Ascending aorta (tissue), 2 donors: ENCODE results near the gene RAP1GDS1. TPM values are rescaled to one million over a fixed set of nuclear protein-coding genes. Genes with fewer than 3 reads are reported as not detected.

Source experiments
- DNase-seq, 2 donors: peaks; one replicate each; pipeline ENCODE4 v3.0.0-alpha.2; 2019; ENCODE audit warnings: low spot score in 2 of 2
- H3K27ac ChIP-seq, 2 donors: fragments of 200-600 bp; sonication (generic); one replicate each; pipeline ENCODE4 v1.5.1; 2016 to 2017; ENCODE audit warnings: mild to moderate bottlenecking in 1 of 2
- H3K27me3 ChIP-seq: fragments of 200-600 bp; sonication (generic); one replicate; pipeline ENCODE4 v1.5.1; 2017
- H3K36me3 ChIP-seq, 2 donors: fragments of 200-600 bp; sonication (generic); one replicate each; pipeline ENCODE4 v1.5.1; 2016
- H3K4me1 ChIP-seq, 2 donors: fragments of 200-600 bp; sonication (generic); one replicate each; pipeline ENCODE4 v1.5.1; 2016 to 2017; ENCODE audit warnings: mild to moderate bottlenecking in 1 of 2
- H3K4me3 ChIP-seq, 2 donors: fragments of 200-600 bp; sonication (generic); one replicate each; pipeline ENCODE4 v1.5.1; 2016 to 2017; ENCODE audit warnings: mild to moderate bottlenecking in 1 of 2
- H3K9me3 ChIP-seq, 2 donors: fragments of 200-600 bp; sonication (generic); one replicate each; pipeline ENCODE4 v1.5.1; 2016
- intact Hi-C: fragments of 100-400 bp; cut with DNase I; formaldehyde crosslinking; loops from one replicate; pipeline ENCODE4 v1.15.1; 2023
- total RNA-seq: library from RNA; depleted of rRNA; stranded (reverse); fragments of >200 nt; gene quantifications from one replicate; pipeline ENCODE4 v1.1.0, GENCODE V29; 2016
- TF ChIP-seq, protein P1 (sequence below), 3 experiments: fragments of 200-600 bp in 2 of 3; fragments of 450-650 bp in 1 of 3; sonication (generic) in 2 of 3; IDR thresholded peaks; one replicate each; pipeline ENCODE4 v1.5.1; 2016 to 2019; ENCODE audit warnings: antibody characterized with exemption in 3 of 3, mild to moderate bottlenecking in 1 of 3, moderate library complexity in 1 of 3

RAP1GDS1 gene
- total RNA-seq, 1 donor from 2014 or later = 8.3 TPM

DNA sequence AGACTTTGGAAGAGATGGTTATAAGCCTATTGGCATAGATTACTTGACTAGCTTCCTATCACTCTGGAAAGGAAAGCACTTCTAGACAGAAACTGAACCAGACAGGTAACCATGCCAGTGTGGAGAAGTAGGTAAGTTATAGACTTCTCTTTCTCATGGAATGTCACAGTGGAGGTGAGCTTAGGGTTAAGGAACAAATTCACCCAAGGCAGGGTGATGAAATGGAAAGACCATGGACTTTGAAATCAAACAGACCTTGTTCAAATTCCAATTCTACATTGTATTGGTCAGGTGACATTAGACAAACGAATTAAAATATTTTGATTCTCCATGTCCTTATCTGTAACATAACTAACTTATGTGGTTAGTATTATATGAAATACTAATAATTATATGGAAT is 7.7 kb upstream of the RAP1GDS1 start:
- Histone ChIP-seq H3K36me3 (no peaks in the 10 kb centered on the region), H3K4me3 (no peak overlapping the region), H3K9me3 (no peaks in the 10 kb centered on the region), H3K4me1 (no peaks in the 10 kb centered on the region), H3K27me3 (no peaks in the 10 kb centered on the region), H3K27ac (no peak overlapping the region)
- no peak for DNase-seq
- intact Hi-C loops = no loop called here
- TF ChIP-seq, protein P1, sequence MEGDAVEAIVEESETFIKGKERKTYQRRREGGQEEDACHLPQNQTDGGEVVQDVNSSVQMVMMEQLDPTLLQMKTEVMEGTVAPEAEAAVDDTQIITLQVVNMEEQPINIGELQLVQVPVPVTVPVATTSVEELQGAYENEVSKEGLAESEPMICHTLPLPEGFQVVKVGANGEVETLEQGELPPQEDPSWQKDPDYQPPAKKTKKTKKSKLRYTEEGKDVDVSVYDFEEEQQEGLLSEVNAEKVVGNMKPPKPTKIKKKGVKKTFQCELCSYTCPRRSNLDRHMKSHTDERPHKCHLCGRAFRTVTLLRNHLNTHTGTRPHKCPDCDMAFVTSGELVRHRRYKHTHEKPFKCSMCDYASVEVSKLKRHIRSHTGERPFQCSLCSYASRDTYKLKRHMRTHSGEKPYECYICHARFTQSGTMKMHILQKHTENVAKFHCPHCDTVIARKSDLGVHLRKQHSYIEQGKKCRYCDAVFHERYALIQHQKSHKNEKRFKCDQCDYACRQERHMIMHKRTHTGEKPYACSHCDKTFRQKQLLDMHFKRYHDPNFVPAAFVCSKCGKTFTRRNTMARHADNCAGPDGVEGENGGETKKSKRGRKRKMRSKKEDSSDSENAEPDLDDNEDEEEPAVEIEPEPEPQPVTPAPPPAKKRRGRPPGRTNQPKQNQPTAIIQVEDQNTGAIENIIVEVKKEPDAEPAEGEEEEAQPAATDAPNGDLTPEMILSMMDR (IDR thresholded peaks at IDR 0.05) = no peak

DNA sequence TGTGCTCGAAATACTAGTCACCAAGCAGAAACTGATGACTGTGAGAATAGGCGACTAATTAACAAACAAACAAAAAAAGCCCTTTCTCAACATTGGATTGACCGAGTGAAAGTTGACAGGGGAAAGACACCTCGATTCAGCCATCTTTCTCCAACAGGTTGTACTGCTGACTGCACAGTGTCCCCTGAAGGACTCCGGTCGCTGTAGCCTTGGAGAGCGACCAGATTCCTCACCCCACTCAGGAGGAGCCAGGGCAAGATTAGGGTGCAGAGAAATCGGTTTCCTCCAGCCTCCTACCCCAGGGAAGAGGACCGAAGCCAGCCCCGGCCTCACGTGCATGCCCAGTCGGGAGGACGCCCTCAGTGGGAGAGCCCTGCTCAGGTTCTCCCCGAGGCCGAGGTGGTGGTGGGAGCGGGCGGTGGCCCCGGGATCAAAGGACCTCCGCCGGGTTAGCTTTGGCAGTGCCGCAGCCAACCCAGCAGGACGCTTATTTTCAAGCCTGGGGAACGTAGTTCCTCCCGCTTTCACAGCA is 1.1 kb upstream of the RAP1GDS1 start:
- intact Hi-C loops = loop anchor here (2.0 to 5.0 kb wide), 4 partner anchors 117 to 1687 kb away; partner anchors contain the start of genes DNAJB14, METAP1, STPG2 and TSPAN5
- Histone ChIP-seq H3K27ac (peak overlapping the region; percentile 95 to 96), H3K4me1 (peaks cover 0 to 6% of the 10 kb centered on the region in 2 donors), H3K36me3 (no peaks in the 10 kb centered on the region), H3K4me3 (peak overlapping the region; percentile 94 to 96), H3K27me3 (no peaks in the 10 kb centered on the region), H3K9me3 (no peaks in the 10 kb centered on the region)
- TF ChIP-seq, protein P1 (IDR thresholded peaks at IDR 0.05) = no peak
- no peak for DNase-seq

DNA sequence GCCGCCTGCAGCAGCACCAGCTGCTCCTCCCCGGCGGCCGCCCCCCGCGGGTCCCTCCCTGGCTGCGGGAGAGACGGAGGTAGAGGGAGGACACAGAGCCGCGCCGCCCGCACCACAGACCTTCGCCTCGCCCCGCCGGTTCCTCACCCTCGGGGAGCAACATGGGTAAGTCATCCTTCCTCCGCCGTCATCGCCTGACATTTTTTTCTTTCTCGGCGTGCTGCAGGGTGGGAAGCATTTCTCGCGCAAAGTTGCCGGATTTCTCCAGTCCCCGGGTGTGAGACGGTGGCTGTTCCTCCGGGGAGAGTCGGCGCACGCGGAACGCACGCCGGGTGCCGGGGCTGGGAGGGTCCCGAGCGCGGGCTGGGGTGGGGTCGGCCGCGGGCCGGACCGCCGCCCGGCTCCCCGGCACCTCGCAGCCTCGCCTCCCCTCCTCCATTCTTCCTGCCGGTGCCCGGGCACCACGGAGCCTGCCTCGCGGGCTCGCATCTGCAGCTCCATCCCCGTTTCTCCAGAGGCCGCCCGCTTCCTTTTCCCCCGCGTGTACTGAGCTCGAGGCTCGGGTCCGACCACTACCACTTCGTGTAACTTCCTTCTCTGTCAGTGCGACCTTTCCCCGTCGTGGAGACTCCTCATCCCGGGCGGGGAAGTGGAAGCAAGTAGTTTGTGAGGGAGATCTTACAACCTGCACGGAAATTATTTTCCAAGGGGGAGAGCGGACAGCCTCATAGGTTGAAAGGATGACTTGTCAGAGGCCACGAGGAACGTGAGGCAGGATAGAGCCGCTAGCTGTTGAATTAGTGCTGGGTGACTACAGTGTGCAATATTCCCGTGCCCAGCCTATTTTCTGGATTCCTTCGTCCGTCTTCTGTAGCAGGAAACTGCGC is 464 bp downstream of the RAP1GDS1 start:
- Histone ChIP-seq H3K9me3 (no peaks in the 10 kb centered on the region), H3K4me3 (peak overlapping the region; percentile 94 to 96), H3K36me3 (no peaks in the 10 kb centered on the region), H3K27ac (peak overlapping the region; percentile 87 to 89), H3K27me3 (no peaks in the 10 kb centered on the region), H3K4me1 (peaks cover 0 to 6% of the 10 kb centered on the region in 2 donors)
- TF ChIP-seq, protein P1 (IDR thresholded peaks at IDR 0.05) = no peak
- intact Hi-C loops = loop anchor here (2.0 to 5.0 kb wide), 4 partner anchors 119 to 1685 kb away; partner anchors contain the start of genes DNAJB14, METAP1, STPG2 and TSPAN5
- DNase-seq = peak; percentile 21 to 72

DNA sequence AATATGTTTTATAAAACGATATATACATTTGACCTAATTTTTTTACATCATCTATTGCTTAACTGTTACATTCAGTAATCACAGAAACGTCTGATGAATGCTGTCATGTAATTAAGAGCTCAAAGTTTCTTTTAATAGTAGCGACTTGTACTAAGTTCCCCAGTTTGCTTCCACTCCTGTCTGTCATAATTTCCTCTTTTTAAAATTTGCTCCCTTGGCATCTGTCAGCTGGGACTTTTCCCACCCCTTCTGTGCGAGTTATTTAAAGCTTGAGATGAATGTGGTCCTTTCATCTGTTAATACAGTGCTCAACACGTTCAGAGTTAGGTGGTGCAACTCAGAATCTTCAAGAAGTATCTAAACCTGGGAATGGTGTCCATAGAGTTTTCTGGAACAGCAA is 1.2 kb downstream of the RAP1GDS1 start:
- Histone ChIP-seq H3K4me1 (peaks cover 0 to 6% of the 10 kb centered on the region in 2 donors), H3K27ac (peak overlapping the region; percentile 87 to 89), H3K9me3 (no peaks in the 10 kb centered on the region), H3K27me3 (no peaks in the 10 kb centered on the region), H3K36me3 (no peaks in the 10 kb centered on the region), H3K4me3 (peak overlapping the region; percentile 94 to 96)
- intact Hi-C loops = loop anchor here (5.0 kb wide), 2 partner anchors 395 to 735 kb away; partner anchors contain the start of genes METAP1 and TSPAN5
- DNase-seq = no peak
- TF ChIP-seq, protein P1 (IDR thresholded peaks at IDR 0.05) = no peak

DNA sequence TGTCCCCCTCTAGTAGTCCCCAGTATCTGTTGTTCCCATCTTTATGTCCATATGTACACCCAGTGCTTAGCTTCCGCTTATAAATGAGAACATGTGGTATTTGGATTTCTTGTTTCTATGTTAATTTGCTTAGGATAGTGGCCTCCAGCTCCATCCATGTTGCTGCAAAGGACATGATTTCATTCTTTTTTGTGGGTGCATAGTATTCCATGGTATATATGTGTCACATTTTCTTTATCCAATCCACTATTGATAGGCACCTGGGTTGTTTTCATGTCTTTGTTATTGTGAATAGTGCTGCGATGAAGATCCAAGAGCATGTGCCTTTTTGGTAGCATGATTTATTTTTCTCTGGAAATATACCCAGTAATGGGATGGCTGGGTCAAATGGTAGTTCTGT is 6.3 kb downstream of the RAP1GDS1 start:
- intact Hi-C loops = no loop called here
- DNase-seq = no peak
- TF ChIP-seq, protein P1 (IDR thresholded peaks at IDR 0.05) = no peak

More for the DNA sequence above, 6.3 kb downstream of the RAP1GDS1 start:
- no peak overlapping the region for H3K4me3 ChIP-seq
- H3K27ac ChIP-seq = no peak overlapping the region
- no peaks in the 10 kb centered on the region for H3K36me3 ChIP-seq
- H3K4me1 ChIP-seq = peaks cover 0 to 5% of the 10 kb centered on the region in 2 donors
- H3K9me3 ChIP-seq = no peaks in the 10 kb centered on the region
- no peaks in the 10 kb centered on the region for H3K27me3 ChIP-seq
